GM19324 (cell line): ENCODE measurements around the gene STXBP4.
A peak's percentile ranks its signal among the peaks of the same experiment; 100 is the strongest.

Source experiments
- ATAC-seq: cut with Tn5 transposase; IDR thresholded peaks from one replicate; pipeline ENCODE4 v1.9.1; 2021; ENCODE audit warnings: mild to moderate bottlenecking, moderate library complexity; ENCODE audit not compliant: unreplicated experiment, low FRiP score

STXBP4 gene

GRCh38 chr17:54968262-54968987 lies at the start of gene STXBP4, which contains the start of gene COX11:
Gene STXBP4 (plus strand): TSS chr17:54968765. CDS start chr17:54986220, 17,455 bp downstream.
Gene COX11 (minus strand): TSS chr17:54968654. CDS start chr17:54968646, 8 bp downstream.
- peak; percentile 94 for ATAC-seq

- ATAC-seq: no peak
Measured at GRCh38 chr17:54919425-54919824, 49.1 kb upstream of the STXBP4 start.

GRCh38 chr17:54920819-54921218 lies 47.7 kb upstream of the STXBP4 start:
- ATAC-seq: no peak

- no peak for ATAC-seq
Measured at GRCh38 chr17:54924405-54924804, 44.2 kb upstream of the STXBP4 start.

- ATAC-seq: no peak
Measured at GRCh38 chr17:54927525-54927924, 41.0 kb upstream of the STXBP4 start.

GRCh38 chr17:54932711-54933110 lies 35.9 kb upstream of the STXBP4 start:
- no peak for ATAC-seq

- no peak for ATAC-seq
Measured at GRCh38 chr17:54933921-54934320, 34.6 kb upstream of the STXBP4 start.

GRCh38 chr17:54935471-54935870 lies 33.1 kb upstream of the STXBP4 start:
- no peak for ATAC-seq

- no peak for ATAC-seq
Measured at GRCh38 chr17:54937018-54937417, 31.5 kb upstream of the STXBP4 start.

GRCh38 chr17:54937426-54937825 lies 31.1 kb upstream of the STXBP4 start:
- no peak for ATAC-seq

- no peak for ATAC-seq
Measured at GRCh38 chr17:54941285-54941684, 27.3 kb upstream of the STXBP4 start.

- no peak for ATAC-seq
Measured at GRCh38 chr17:54944796-54945195, 23.8 kb upstream of the STXBP4 start.

- ATAC-seq: no peak
Measured at GRCh38 chr17:54945231-54945630, 23.3 kb upstream of the STXBP4 start.

- no peak for ATAC-seq
Measured at GRCh38 chr17:54945671-54946070, 22.9 kb upstream of the STXBP4 start.

- ATAC-seq: no peak
Measured at GRCh38 chr17:54947396-54947795, 21.2 kb upstream of the STXBP4 start.

- no peak for ATAC-seq
Measured at GRCh38 chr17:54948380-54948779, 20.2 kb upstream of the STXBP4 start.

- ATAC-seq: no peak
Measured at GRCh38 chr17:54950116-54950515, 18.4 kb upstream of the STXBP4 start.

GRCh38 chr17:54951286-54951685 lies 17.3 kb upstream of the STXBP4 start:
- no peak for ATAC-seq

GRCh38 chr17:54956791-54957190 lies 11.8 kb upstream of the STXBP4 start:
- ATAC-seq: no peak

GRCh38 chr17:54967621-54968261 lies 824 bp upstream of the STXBP4 start:
- peak; percentile 22 for ATAC-seq

GRCh38 chr17:54968988-54969332 lies 395 bp downstream of the STXBP4 start:
- peak; percentile 36 for ATAC-seq
